ENCODE measurements around the gene LRRC28.
"Not testable (repeated sequence)": the region's sequence is repeated elsewhere in the genome, so short reads cannot be mapped to it uniquely, and the experiment has no call there.

LRRC28 gene

DNA sequence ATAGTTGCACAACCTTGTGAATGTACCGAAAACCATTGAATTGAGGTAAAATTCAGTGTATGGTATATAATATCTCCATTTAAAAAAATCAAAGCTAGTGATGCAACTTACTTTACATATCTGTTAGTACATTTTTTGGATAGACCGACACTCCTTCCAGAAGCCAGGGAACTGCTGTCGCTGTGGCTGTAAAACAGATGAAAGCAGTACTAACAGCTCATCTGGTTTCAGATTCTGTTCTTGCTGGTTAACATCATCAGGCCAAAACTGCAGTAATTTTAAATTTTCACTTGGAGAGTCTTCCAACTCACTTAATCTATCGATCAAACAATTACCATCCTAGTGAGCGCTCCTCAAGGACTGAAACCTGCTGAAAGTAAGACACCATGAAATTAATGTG is 145.1 kb downstream of the LRRC28 start:
- H3K4me3 ChIP-seq (ENCODE audit: low read length): no peak overlapping the region
- H3K9ac ChIP-seq (ENCODE audit: low read depth, low read length): no peak overlapping the region
- H3K27ac ChIP-seq (ENCODE audit: low read depth, low read length): no peak overlapping the region
- H3K4me1 ChIP-seq (ENCODE audit: insufficient read depth, low read length): no peaks in the 10 kb centered on the region
- 97% methylated on average over 4 of the region's 5 CpGs for WGBS
- H3K9me3 ChIP-seq (ENCODE audit: insufficient read depth, low read depth, low read length): no peaks in the 10 kb centered on the region; the same call in 1 of the 2 replicates
- no peaks in the 10 kb centered on the region for H3K27me3 ChIP-seq (ENCODE audit: insufficient read depth, low read length)
- H3K36me3 ChIP-seq (ENCODE audit: insufficient read depth, low read length): no peaks in the 10 kb centered on the region

DNA sequence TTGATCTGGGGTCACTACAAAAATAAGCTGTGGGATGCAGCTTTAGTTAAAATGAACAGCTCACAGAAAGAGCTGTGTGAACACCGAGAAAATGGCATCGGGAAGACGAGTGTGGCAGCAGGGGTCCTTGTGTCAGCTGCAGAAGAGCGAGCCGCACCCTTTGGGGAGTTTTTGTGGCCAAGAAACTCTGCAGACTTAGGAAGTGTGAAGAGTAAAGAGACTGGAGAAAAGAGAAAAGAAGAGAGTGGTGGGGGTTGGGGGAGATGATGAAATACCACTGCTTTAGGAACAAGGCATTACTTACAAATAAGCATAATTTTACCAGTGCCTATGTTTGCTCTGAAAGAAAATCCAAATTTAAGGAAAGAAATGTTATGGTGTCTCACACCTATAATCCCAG is 147.8 kb downstream of the LRRC28 start:
- no peaks in the 10 kb centered on the region for H3K4me1 ChIP-seq (ENCODE audit: insufficient read depth, low read length)
- 86% methylated on average over 5 of the region's 5 CpGs for WGBS
- H3K27me3 ChIP-seq (ENCODE audit: insufficient read depth, low read length): no peaks in the 10 kb centered on the region
- H3K9me3 ChIP-seq (ENCODE audit: insufficient read depth, low read depth, low read length): no peaks in the 10 kb centered on the region
- no peaks in the 10 kb centered on the region for H3K36me3 ChIP-seq (ENCODE audit: insufficient read depth, low read length)
- no peak overlapping the region for H3K9ac ChIP-seq (ENCODE audit: low read depth, low read length)
- no peak overlapping the region for H3K27ac ChIP-seq (ENCODE audit: low read depth, low read length)
- H3K4me3 ChIP-seq (ENCODE audit: low read length): no peak overlapping the region

DNA sequence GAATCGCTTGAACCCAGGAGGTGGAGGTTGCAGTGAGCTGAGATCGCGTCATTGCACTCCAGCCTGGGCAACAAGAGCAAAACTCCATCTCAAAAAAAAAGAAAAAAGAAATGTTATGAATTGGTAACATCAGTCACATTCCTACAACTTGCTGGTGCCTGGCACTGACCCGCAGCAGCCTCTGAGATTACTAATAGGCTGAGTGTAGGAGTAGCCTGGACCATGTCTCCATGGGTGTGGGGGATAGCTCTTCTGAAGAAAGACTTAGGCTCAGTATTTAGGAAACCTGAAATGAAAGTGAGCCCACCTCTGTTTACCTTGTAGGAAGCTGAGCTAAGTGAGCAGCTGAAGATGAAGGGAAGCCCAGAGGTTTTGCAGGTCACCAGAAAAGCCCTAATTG is 148.3 kb downstream of the LRRC28 start:
- Histone ChIP-seq H3K4me1 (ENCODE audit: insufficient read depth, low read length) (no peaks in the 10 kb centered on the region), H3K36me3 (ENCODE audit: insufficient read depth, low read length) (no peaks in the 10 kb centered on the region), H3K9me3 (ENCODE audit: insufficient read depth, low read depth, low read length) (no peaks in the 10 kb centered on the region), H3K4me3 (ENCODE audit: low read length) (no peak overlapping the region), H3K9ac (ENCODE audit: low read depth, low read length) (no peak overlapping the region), H3K27me3 (ENCODE audit: insufficient read depth, low read length) (no peaks in the 10 kb centered on the region), H3K27ac (ENCODE audit: low read depth, low read length) (no peak overlapping the region)
- 92% methylated on average over 1 of the region's 4 CpGs for WGBS

DNA sequence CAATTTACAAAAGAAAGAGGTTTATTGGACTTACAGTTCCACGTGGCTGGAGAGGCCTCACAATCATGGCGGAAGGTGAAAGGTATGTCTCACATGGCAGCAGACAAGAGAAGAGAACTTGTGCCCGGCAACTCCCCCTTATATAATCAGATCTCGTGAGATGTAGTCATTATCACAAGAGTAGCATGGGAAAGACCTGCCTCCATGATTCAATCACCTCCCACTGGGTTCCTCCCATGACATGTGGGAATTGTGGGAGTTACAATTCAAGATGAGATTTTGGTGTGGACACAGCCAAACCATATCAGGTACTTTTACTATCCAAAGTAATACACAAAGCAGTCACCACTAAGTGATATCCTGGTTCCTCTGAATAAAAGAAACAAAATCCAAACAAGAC is 149.9 kb downstream of the LRRC28 start:
- not testable (repeated sequence) for H3K4me1 ChIP-seq (ENCODE audit: insufficient read depth, low read length); H3K9ac ChIP-seq (ENCODE audit: low read depth, low read length); H3K27ac ChIP-seq (ENCODE audit: low read depth, low read length); H3K36me3 ChIP-seq (ENCODE audit: insufficient read depth, low read length); H3K9me3 ChIP-seq (ENCODE audit: insufficient read depth, low read depth, low read length); H3K4me3 ChIP-seq (ENCODE audit: low read length); H3K27me3 ChIP-seq (ENCODE audit: insufficient read depth, low read length)
- 91% methylated on average over 4 of the region's 4 CpGs for WGBS

DNA sequence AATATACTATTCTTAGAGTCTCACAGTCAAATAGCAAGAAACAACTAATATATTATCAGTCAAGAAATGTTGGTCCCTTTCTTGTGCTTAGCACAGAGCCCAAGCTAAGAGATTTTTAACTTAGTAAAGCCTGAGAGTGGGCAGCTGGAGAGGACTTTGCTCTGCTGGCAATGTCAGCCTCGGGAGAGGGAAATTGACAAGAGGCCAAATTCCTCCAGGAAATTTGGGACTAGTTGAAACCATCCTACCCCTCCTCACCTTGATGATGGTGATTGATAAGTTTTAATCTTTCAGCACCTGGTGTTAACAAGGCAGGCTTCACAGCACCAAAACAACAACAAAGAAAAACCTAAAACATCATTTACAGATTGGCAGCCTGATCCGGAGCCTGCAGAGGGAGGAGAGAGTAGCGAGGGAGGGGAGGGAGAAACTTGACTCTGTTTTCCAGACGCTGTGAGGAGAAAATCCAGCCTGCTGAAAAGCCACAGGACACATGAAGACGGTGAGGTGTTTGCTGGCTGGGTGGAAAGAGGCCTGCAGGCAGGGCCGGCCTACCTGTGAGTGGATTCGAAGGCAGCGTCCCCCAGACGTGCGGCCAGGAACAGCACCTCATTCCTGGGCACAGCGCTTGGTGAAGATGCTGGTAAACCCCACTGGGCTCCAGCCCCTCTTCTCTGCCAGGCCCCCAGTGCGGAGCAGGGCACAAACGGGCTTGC is 150.9 kb downstream of the LRRC28 start:
- 78% methylated on average over 13 of the region's 13 CpGs for WGBS

DNA sequence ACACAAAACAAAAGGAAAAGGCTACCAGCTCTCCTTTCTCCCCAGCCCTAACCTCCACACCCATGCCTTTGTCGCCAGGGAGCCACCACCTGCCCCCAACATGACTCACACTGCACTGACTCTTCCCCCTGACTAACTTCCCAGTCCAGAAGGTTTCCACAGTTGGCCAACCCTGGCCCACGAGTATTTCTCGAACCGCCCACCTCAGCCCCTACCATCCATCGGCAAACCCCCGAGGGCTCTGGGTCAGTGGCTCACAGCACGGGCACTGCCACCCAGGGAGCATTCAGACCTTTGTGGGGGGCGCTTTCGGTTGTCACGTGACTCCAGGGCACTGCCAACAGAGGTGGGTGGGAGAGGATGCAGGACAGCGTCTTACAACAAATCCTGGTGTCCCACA is 152.3 kb downstream of the LRRC28 start:
- Histone ChIP-seq H3K27me3 (ENCODE audit: insufficient read depth, low read length) (no peaks in the 10 kb centered on the region), H3K27ac (ENCODE audit: low read depth, low read length) (no peak overlapping the region), H3K4me1 (ENCODE audit: insufficient read depth, low read length) (no peaks in the 10 kb centered on the region), H3K9ac (ENCODE audit: low read depth, low read length) (no peak overlapping the region), H3K9me3 (ENCODE audit: insufficient read depth, low read depth, low read length) (no peaks in the 10 kb centered on the region), H3K4me3 (ENCODE audit: low read length) (no peak overlapping the region), H3K36me3 (ENCODE audit: insufficient read depth, low read length) (no peaks in the 10 kb centered on the region)
- 93% methylated on average over 11 of the region's 11 CpGs for WGBS

More for the DNA sequence above, 150.9 kb downstream of the LRRC28 start:
- H3K9me3 ChIP-seq (ENCODE audit: insufficient read depth, low read depth, low read length): no peaks in the 10 kb centered on the region
- no peak overlapping the region for H3K27ac ChIP-seq (ENCODE audit: low read depth, low read length)
- H3K4me1 ChIP-seq (ENCODE audit: insufficient read depth, low read length): no peaks in the 10 kb centered on the region
- H3K4me3 ChIP-seq (ENCODE audit: low read length): no peak overlapping the region
- H3K27me3 ChIP-seq (ENCODE audit: insufficient read depth, low read length): no peaks in the 10 kb centered on the region
- H3K36me3 ChIP-seq (ENCODE audit: insufficient read depth, low read length): no peaks in the 10 kb centered on the region
- no peak overlapping the region for H3K9ac ChIP-seq (ENCODE audit: low read depth, low read length)

DNA sequence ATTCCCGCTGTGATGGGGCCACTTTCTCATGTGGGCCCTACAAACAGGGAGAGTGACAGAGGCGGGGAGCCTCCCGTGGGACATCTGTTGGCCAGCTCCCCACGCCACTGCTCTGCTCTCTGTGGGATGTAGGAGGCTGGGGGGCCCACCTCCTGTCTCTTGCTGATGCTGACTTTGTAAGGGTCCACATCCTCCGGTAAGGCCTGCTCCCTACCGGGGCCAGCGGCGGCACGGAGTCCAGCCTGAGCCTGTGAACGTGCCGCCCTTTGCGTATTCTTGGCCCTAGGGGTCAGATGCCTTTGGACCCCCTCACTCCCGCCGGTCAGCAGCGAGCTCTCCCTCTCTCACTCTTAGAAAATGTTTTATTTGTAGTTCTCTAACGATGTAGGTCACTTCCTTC is 153.2 kb downstream of the LRRC28 start:
- 91% methylated on average over 16 of the region's 16 CpGs for WGBS
- Histone ChIP-seq H3K9me3 (ENCODE audit: insufficient read depth, low read depth, low read length) (no peaks in the 10 kb centered on the region), H3K4me3 (ENCODE audit: low read length) (no peak overlapping the region), H3K36me3 (ENCODE audit: insufficient read depth, low read length) (no peaks in the 10 kb centered on the region), H3K4me1 (ENCODE audit: insufficient read depth, low read length) (no peaks in the 10 kb centered on the region), H3K27ac (ENCODE audit: low read depth, low read length) (no peak overlapping the region), H3K9ac (ENCODE audit: low read depth, low read length) (no peak overlapping the region), H3K27me3 (ENCODE audit: insufficient read depth, low read length) (no peaks in the 10 kb centered on the region)

DNA sequence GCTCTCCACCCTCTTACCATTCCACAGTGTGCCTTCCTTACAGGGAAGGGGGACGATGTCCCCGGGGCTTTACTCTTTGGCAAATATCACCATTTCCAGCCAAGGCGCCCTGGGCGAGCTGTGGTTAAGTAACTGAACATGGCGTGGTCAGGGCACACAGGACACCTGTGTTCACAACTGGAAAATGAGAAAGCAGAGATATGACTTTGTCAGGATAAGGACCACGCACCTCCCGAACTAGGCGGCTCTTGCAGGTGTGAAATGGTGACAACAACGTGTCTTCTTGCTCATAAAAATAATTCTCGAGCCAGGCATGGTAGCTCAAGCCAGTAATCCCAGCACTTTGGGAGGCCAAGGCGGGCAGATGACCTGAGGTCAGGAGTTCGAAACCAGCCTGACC is 154.8 kb downstream of the LRRC28 start:
- Histone ChIP-seq H3K9me3 (ENCODE audit: insufficient read depth, low read depth, low read length) (no peaks in the 10 kb centered on the region), H3K27me3 (ENCODE audit: insufficient read depth, low read length) (no peaks in the 10 kb centered on the region), H3K9ac (ENCODE audit: low read depth, low read length) (no peak overlapping the region), H3K36me3 (ENCODE audit: insufficient read depth, low read length) (no peaks in the 10 kb centered on the region), H3K4me3 (ENCODE audit: low read length) (no peak overlapping the region), H3K27ac (ENCODE audit: low read depth, low read length) (no peak overlapping the region), H3K4me1 (ENCODE audit: insufficient read depth, low read length) (no peaks in the 10 kb centered on the region)
- 96% methylated on average over 12 of the region's 12 CpGs for WGBS

DNA sequence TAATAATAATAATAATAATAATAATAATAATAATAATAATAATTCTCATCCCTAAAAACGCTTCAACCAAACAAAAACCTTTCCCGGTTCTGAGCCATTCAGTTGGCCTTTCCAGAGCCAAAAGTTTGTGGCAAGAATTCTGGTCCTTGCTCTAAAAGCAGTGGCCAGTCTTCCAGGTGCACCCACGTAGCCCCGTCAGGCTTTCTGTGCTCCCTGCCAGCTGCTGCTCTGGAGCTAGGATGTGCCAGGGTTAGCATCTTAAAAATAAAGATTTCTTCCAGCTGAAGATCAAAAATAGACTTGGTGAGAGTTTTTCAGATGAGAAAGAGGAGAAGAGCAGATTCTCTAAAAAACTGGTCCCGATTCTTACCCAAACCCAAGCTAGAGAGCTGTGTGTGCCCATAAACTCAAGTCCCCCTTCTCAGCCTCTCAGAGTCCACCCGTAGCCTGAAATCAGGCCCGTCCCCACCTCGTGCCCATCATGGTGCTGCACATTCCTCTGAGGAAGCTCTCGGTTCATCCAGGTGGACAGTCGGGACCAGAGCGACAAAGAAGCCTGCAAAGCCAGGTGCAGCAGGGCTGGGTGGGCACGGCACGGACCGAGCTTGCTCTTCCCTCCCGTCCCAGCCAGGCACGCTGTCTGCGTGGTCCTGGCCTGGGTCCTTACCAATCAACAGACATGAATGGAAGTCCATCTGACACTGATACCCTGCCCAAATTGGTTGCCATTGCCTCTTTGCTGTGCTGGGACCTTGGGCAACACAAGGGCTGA is 155.6 kb downstream of the LRRC28 start:
- no peaks in the 10 kb centered on the region for H3K27me3 ChIP-seq (ENCODE audit: insufficient read depth, low read length)
- no peak overlapping the region for H3K27ac ChIP-seq (ENCODE audit: low read depth, low read length)

DNA sequence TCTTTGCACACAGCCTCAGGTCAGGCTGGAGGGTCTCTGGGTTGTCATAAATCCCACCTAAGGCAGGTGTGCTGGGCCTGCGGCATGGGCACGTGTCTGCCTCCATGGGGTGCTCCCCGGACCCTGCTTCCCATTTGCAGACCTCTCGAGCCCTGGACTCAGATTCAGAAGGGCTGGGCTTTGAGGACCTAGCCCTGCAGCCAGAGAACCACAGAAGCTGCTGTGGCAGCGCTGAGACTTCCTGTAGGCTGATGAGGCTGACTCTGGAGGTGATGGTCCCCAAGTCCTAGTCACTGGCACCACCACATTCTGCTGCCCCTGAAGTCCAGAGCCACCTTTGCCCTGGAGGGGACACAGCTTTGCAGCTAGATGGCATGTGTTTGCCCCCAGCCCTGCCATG is 156.4 kb downstream of the LRRC28 start:
- H3K9ac ChIP-seq (ENCODE audit: low read depth, low read length): no peak overlapping the region
- 95% methylated on average over 5 of the region's 5 CpGs for WGBS

More for the DNA sequence above, 155.6 kb downstream of the LRRC28 start:
- Histone ChIP-seq H3K36me3 (ENCODE audit: insufficient read depth, low read length) (no peaks in the 10 kb centered on the region), H3K9ac (ENCODE audit: low read depth, low read length) (no peak overlapping the region), H3K9me3 (ENCODE audit: insufficient read depth, low read depth, low read length) (no peaks in the 10 kb centered on the region), H3K4me1 (ENCODE audit: insufficient read depth, low read length) (no peaks in the 10 kb centered on the region), H3K4me3 (ENCODE audit: low read length) (no peak overlapping the region)
- 95% methylated on average over 17 of the region's 17 CpGs for WGBS

DNA sequence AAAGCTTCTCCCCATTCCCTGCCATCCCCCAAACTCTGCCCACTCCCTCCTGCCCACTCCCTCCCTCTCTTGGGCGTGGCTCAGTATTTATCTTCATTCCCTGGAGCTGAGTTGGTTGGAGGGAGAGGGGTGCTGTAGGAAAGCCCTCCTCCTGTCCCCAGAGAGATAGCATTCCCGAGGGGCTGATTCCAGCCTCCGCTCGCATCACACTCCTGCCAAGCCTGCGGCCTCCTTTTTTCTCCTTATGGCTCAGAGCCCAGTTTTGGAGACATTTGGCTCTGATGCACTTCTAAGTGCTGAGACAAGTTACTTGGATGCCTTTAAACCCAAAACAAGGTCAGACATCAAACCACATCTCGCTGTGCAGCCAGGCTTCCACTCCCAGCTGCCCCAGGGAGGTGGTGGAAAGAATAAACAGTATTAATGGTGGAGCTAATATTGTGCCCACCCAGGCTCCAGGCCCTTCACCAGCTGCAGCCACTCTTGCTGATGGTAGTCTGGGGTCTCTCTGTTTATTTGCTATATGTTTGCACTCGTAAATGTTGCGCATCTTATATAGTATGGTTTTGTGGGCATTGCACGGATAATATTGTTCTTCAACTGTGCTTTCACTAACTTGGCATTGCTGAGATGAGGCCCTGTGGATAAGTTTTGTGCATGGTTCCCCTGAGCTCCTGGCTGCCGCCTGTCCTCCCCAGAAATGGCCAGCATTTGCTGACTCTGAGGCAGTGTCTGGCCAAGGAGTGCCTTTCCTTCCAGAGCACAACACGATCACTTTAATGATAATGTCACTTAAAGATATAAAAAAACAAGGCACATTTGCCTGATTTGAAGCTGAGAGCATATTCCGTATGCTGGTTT is 157.2 kb downstream of the LRRC28 start:
- Histone ChIP-seq H3K27ac (ENCODE audit: low read depth, low read length) (no peak overlapping the region), H3K27me3 (ENCODE audit: insufficient read depth, low read length) (no peaks in the 10 kb centered on the region), H3K4me3 (ENCODE audit: low read length) (no peak overlapping the region), H3K4me1 (ENCODE audit: insufficient read depth, low read length) (no peaks in the 10 kb centered on the region), H3K9me3 (ENCODE audit: insufficient read depth, low read depth, low read length) (no peaks in the 10 kb centered on the region), H3K9ac (ENCODE audit: low read depth, low read length) (no peak overlapping the region), H3K36me3 (ENCODE audit: insufficient read depth, low read length) (no peaks in the 10 kb centered on the region)
- WGBS: 92% methylated on average over 11 of the region's 12 CpGs

More for the DNA sequence above, 156.4 kb downstream of the LRRC28 start:
- Histone ChIP-seq H3K4me1 (ENCODE audit: insufficient read depth, low read length) (no peaks in the 10 kb centered on the region), H3K27ac (ENCODE audit: low read depth, low read length) (no peak overlapping the region), H3K36me3 (ENCODE audit: insufficient read depth, low read length) (no peaks in the 10 kb centered on the region), H3K4me3 (ENCODE audit: low read length) (no peak overlapping the region), H3K9me3 (ENCODE audit: insufficient read depth, low read depth, low read length) (no peaks in the 10 kb centered on the region), H3K27me3 (ENCODE audit: insufficient read depth, low read length) (no peaks in the 10 kb centered on the region)
